Activated B cell treated with CpG ODN at 0.5 μM for 24 hours (primary cell): ENCODE results near the gene HP1BP3. TPM values are rescaled to one million over a fixed set of nuclear protein-coding genes. Genes with fewer than 3 reads are reported as not detected.

Experiments
- ATAC-seq: fragments of 200-7000 bp; cut with Tn5 transposase; one replicate; pipeline ENCODE4 v1.10.0; 2021; ENCODE audit warnings: low read depth, mild to moderate bottlenecking, moderate library complexity
- CTCF ChIA-PET: fragments of 350-600 bp; sonication (Branson Sonifier 250); formaldehyde crosslinking; loops from one replicate; lab custom pipeline; 2021; ENCODE audit warnings: antibody characterized with exemption; lab: Charles Lee
- POLR2A ChIA-PET: fragments of 350-600 bp; sonication (Branson Sonifier 250); formaldehyde crosslinking; loops from one replicate; lab custom pipeline; 2021; ENCODE audit warnings: antibody characterized with exemption; lab: Charles Lee
- DNase-seq: peaks from one replicate; pipeline ENCODE4 v3.0.0; 2022
- H3K27ac Mint-ChIP-seq: one replicate; pipeline ENCODE4 v1.8.0; 2020; ENCODE audit warnings: mixed read lengths
- H3K27me3 Mint-ChIP-seq: one replicate; pipeline ENCODE4 v1.8.0; 2021; ENCODE audit warnings: mixed read lengths
- H3K36me3 Mint-ChIP-seq: one replicate; pipeline ENCODE4 v1.8.0; 2021; ENCODE audit warnings: low read depth, mixed read lengths
- H3K4me1 Mint-ChIP-seq: one replicate; pipeline ENCODE4 v1.8.0; 2021; ENCODE audit warnings: mixed read lengths
- H3K4me3 Mint-ChIP-seq: one replicate; pipeline ENCODE4 v1.8.0; 2020; ENCODE audit warnings: mild to moderate bottlenecking, mixed read lengths
- H3K9me3 Mint-ChIP-seq: one replicate; pipeline ENCODE4 v1.8.0; 2020; ENCODE audit warnings: mixed read lengths
- CTCF ChIP-seq: fragments of 200-600 bp; IDR thresholded peaks from one replicate; pipeline ENCODE4 v1.8.0; 2022; ENCODE audit warnings: antibody characterized with exemption, mild to moderate bottlenecking
- intact Hi-C: fragments of 100-400 bp; cut with micrococcal nuclease; formaldehyde crosslinking; loops from one replicate; pipeline ENCODE4 v1.15.1; 2024
- total RNA-seq: library from RNA; stranded (reverse); gene quantifications from 2 replicates; pipeline ENCODE4 v1.2.3, GENCODE V29; 2022

HP1BP3 gene
- total RNA-seq, 1 donor from 2014 or later: 183 TPM

DNA sequence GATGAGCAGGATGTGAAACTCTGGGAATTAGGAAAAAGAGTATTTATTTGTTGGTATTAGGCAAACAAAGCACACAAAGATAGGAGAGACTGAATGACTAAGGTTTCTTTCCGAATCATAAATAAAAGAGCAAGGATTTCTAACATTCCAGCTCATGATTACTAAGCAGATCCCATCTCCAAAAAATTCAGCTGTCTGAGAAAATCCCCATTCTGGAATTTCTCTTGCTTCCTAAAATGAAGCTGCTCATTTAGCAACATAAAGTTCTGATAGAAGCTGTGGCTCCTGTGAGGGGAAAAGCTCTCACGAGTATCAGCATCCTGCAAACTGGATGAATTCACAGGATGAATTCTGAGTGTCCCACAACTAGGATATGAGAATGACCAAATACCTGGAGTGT, 47.9 kb downstream of the HP1BP3 start:
- Mint-ChIP-seq H3K4me3 (no peak overlapping the region), H3K36me3 (peaks cover 59% of the 10 kb centered on the region), H3K27me3 (no peaks in the 10 kb centered on the region), H3K27ac (no peak overlapping the region), H3K9me3 (no peaks in the 10 kb centered on the region), H3K4me1 (no peaks in the 10 kb centered on the region)
- intact Hi-C loops: no loop called here
- DNase-seq (no peak), ATAC-seq (no peak)
- ChIA-PET CTCF (no interaction called here), POLR2A (no interaction called here)
- no peak for TF ChIP-seq CTCF

DNA sequence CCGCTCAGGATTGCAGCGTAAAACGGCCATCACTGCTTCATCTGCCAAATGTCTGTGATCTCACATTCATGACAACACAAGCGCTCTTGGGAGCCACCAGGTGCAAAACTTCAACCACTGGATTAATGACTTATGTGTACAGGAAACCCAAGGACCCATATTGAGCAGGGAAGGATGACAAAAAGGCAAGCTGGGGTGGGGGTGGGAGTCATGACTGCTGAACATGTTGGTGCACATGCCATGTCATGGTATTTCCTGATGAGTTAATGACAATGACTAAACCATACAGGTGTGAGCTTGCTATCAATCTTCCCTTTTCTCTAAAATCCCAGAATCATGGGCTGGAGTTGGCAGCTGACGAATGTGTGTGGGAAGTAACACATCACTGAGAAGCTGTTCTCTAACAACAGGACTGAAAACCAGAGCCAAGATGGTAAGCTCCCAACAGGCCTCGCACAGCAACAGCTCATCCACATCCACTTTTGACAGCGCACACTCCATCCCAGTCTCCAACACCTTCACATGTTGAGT, 51.5 kb downstream of the HP1BP3 start:
- H3K36me3 Mint-ChIP-seq: peaks cover 32% of the 10 kb centered on the region
- no peaks in the 10 kb centered on the region for H3K27me3 Mint-ChIP-seq
- no peak overlapping the region for H3K4me3 Mint-ChIP-seq
- ATAC-seq: no peak
- ChIA-PET CTCF (no interaction called here), POLR2A (no interaction called here)
- H3K27ac Mint-ChIP-seq: no peak overlapping the region
- intact Hi-C loops: no loop called here
- no peak for TF ChIP-seq CTCF
- no peak for DNase-seq
- no peaks in the 10 kb centered on the region for H3K9me3 Mint-ChIP-seq
- peaks cover 22% of the 10 kb centered on the region for H3K4me1 Mint-ChIP-seq

GRCh38 chr1:20733360-20733975, 53.6 kb downstream of the HP1BP3 start:
- DNase-seq (no peak), ATAC-seq (peak; percentile 20)
- Mint-ChIP-seq H3K4me1 (peaks cover 29% of the 10 kb centered on the region), H3K36me3 (peaks cover 15% of the 10 kb centered on the region), H3K9me3 (no peaks in the 10 kb centered on the region), H3K27ac (peak overlapping the region; percentile 62), H3K27me3 (peaks cover 7% of the 10 kb centered on the region), H3K4me3 (peak overlapping the region; percentile 85)
- intact Hi-C loops: loop anchor here (1.0 to 2.0 kb wide), 4 partner anchors 37 to 462 kb away; no protein-coding TSS in a partner anchor
- CTCF ChIA-PET: interaction anchor here (0.6 to 2.9 kb wide), 5 partner anchors 9 to 462 kb away, joined by 3 to 9 read pairs (median 4); no protein-coding TSS in a partner anchor
- POLR2A ChIA-PET: interaction anchor here (0.6 to 2.2 kb wide), 4 partner anchors 53 to 462 kb away, joined by 3 to 10 read pairs (median 4); partner anchors contain the start of genes DDOST, HP1BP3 and PINK1
- TF ChIP-seq CTCF: no peak

GRCh38 chr1:20732588-20733359, 54.3 kb downstream of the HP1BP3 start, which contains the start of gene SH2D5:
TSS of gene SH2D5 (minus strand) at chr1:20732703. CDS start at chr1:20728044, 4,659 bp downstream.
- peak within 1 kb of the TSS; percentile 62 for H3K27ac Mint-ChIP-seq
- no peak for TF ChIP-seq CTCF
- DNase-seq: peak; percentile 45
- H3K36me3 Mint-ChIP-seq: peaks cover 9% of the 10 kb centered on the region
- peak within 1 kb of the TSS; percentile 85 for H3K4me3 Mint-ChIP-seq
- ChIA-PET POLR2A (interaction anchor here (0.6 to 2.2 kb wide), 5 partner anchors 15 to 462 kb away, joined by 3 to 10 read pairs (median 3); partner anchors contain the start of genes DDOST, HP1BP3, KIF17 and PINK1), CTCF (interaction anchor here (0.6 to 2.9 kb wide), 5 partner anchors 10 to 462 kb away, joined by 3 to 9 read pairs (median 4); no protein-coding TSS in a partner anchor)
- H3K27me3 Mint-ChIP-seq: peaks cover 11% of the 10 kb centered on the region
- intact Hi-C loops: loop anchor here (1.0 to 2.0 kb wide), 4 partner anchors 36 to 463 kb away; no protein-coding TSS in a partner anchor
- H3K4me1 Mint-ChIP-seq: peaks cover 29% of the 10 kb centered on the region
- H3K9me3 Mint-ChIP-seq: no peaks in the 10 kb centered on the region
- peak; percentile 74 for ATAC-seq
